ENCODE measurements around the gene MAP1LC3B.

MAP1LC3B gene

GRCh38 chr16:87410530-87410929, 18.4 kb downstream of the MAP1LC3B start:
- DNase-seq (ENCODE audit: low read depth in 1 of 2, low spot score in 1 of 2), result no peak
- no peak for TF ChIP-seq SPI1 (IDR thresholded peaks at IDR 0.05; ENCODE audit: borderline replicate concordance, low read depth)
- TF ChIP-seq GABPA (IDR thresholded peaks at IDR 0.05; ENCODE audit: low read depth), result no peak
- TF ChIP-seq REST (IDR thresholded peaks at IDR 0.05; ENCODE audit: insufficient replicate concordance, low read depth), result no peak
- no peak for TF ChIP-seq POLR2AphosphoS5 (IDR thresholded peaks at IDR 0.05; ENCODE audit: low read depth)
- TF ChIP-seq CTCF (IDR thresholded peaks at IDR 0.05; ENCODE audit: insufficient read depth, low read length), result no peak
- no peak overlapping the region for H3K27ac ChIP-seq (replicated peaks)

GRCh38 chr16:87410968-87411367, 18.8 kb downstream of the MAP1LC3B start:
- H3K27ac ChIP-seq (replicated peaks), result no peak overlapping the region
- TF ChIP-seq POLR2AphosphoS5 (IDR thresholded peaks at IDR 0.05; ENCODE audit: low read depth) (no peak), GABPA (IDR thresholded peaks at IDR 0.05; ENCODE audit: low read depth) (no peak), SPI1 (IDR thresholded peaks at IDR 0.05; ENCODE audit: borderline replicate concordance, low read depth) (no peak), REST (IDR thresholded peaks at IDR 0.05; ENCODE audit: insufficient replicate concordance, low read depth) (no peak), CTCF (IDR thresholded peaks at IDR 0.05; ENCODE audit: insufficient read depth, low read length) (no peak)

More at GRCh38 chr16:87410530-87410929, 18.4 kb downstream of the MAP1LC3B start:
- Histone ChIP-seq H3K27me3 (ENCODE audit: insufficient read depth, poor library complexity, severe bottlenecking) (no peaks in the 10 kb centered on the region), H3K4me3 (replicated peaks; ENCODE audit: insufficient read depth, low read length) (no peak overlapping the region)

GRCh38 chr16:87411375-87412271, 19.5 kb downstream of the MAP1LC3B start:
- Histone ChIP-seq H3K27me3 (ENCODE audit: insufficient read depth, poor library complexity, severe bottlenecking) (no peaks in the 10 kb centered on the region), H3K27ac (replicated peaks) (no peak overlapping the region), H3K4me3 (replicated peaks; ENCODE audit: insufficient read depth, low read length) (no peak overlapping the region)
- TF ChIP-seq SPI1 (IDR thresholded peaks at IDR 0.05; ENCODE audit: borderline replicate concordance, low read depth) (no peak), CTCF (IDR thresholded peaks at IDR 0.05; ENCODE audit: insufficient read depth, low read length) (no peak), POLR2AphosphoS5 (IDR thresholded peaks at IDR 0.05; ENCODE audit: low read depth) (no peak), GABPA (IDR thresholded peaks at IDR 0.05; ENCODE audit: low read depth) (no peak), REST (IDR thresholded peaks at IDR 0.05; ENCODE audit: insufficient replicate concordance, low read depth) (no peak)
- no peak for DNase-seq (ENCODE audit: low read depth in 1 of 2, low spot score in 1 of 2)

More at GRCh38 chr16:87410968-87411367, 18.8 kb downstream of the MAP1LC3B start:
- Histone ChIP-seq H3K4me3 (replicated peaks; ENCODE audit: insufficient read depth, low read length) (no peak overlapping the region), H3K27me3 (ENCODE audit: insufficient read depth, poor library complexity, severe bottlenecking) (no peaks in the 10 kb centered on the region)
- no peak for DNase-seq (ENCODE audit: low read depth in 1 of 2, low spot score in 1 of 2)

All from HL-60 (cell line).